HEK293T (cell line): Measurements from ENCODE around the gene AP5Z1.

ENCODE experiments used
- ARNT ChIP-seq: fragments of 450-650 bp; IDR thresholded peaks from 2 replicates; pipeline ENCODE4 v1.6.1; 2017; ENCODE audit warnings: mild to moderate bottlenecking
- BHLHE40 ChIP-seq: fragments of 450-650 bp; IDR thresholded peaks from 2 replicates; pipeline ENCODE4 v1.6.1; 2016; ENCODE audit warnings: mild to moderate bottlenecking, moderate library complexity, borderline replicate concordance
- ELF4 ChIP-seq: fragments of 450-650 bp; IDR thresholded peaks from 2 replicates; pipeline ENCODE4 v1.6.1; 2017; ENCODE audit warnings: antibody characterized with exemption
- FOXA1 ChIP-seq: fragments of 450-650 bp; IDR thresholded peaks from 2 replicates; pipeline ENCODE4 v1.6.1; 2016; ENCODE audit warnings: mild to moderate bottlenecking
- FOXK2 ChIP-seq: fragments of 450-650 bp; IDR thresholded peaks from 2 replicates; pipeline ENCODE4 v1.6.1; 2016; ENCODE audit warnings: mild to moderate bottlenecking
- FOXM1 ChIP-seq: fragments of 450-650 bp; IDR thresholded peaks from 2 replicates; pipeline ENCODE4 v1.6.1; 2017; ENCODE audit warnings: mild to moderate bottlenecking, borderline replicate concordance
- HDGF ChIP-seq: fragments of 450-650 bp; IDR thresholded peaks from 2 replicates; pipeline ENCODE4 v1.6.1; 2017; ENCODE audit warnings: antibody characterized with exemption, borderline replicate concordance
- LEF1 ChIP-seq: fragments of 450-650 bp; IDR thresholded peaks from 2 replicates; pipeline ENCODE4 v1.6.1; 2017; ENCODE audit warnings: mild to moderate bottlenecking, borderline replicate concordance
- NFRKB ChIP-seq: fragments of 450-650 bp; IDR thresholded peaks from 2 replicates; pipeline ENCODE4 v1.6.1; 2016; ENCODE audit warnings: mild to moderate bottlenecking, moderate library complexity
- SP1 ChIP-seq: fragments of 450-650 bp; IDR thresholded peaks from 2 replicates; pipeline ENCODE4 v1.6.1; 2017
- SUZ12 ChIP-seq: fragments of 450-650 bp; IDR thresholded peaks from 2 replicates; pipeline ENCODE4 v1.6.1; 2016; ENCODE audit warnings: mild to moderate bottlenecking
- TARDBP ChIP-seq: fragments of 450-650 bp; IDR thresholded peaks from 2 replicates; pipeline ENCODE4 v1.6.1; 2016
- ZNF384 ChIP-seq: fragments of 450-650 bp; IDR thresholded peaks from 2 replicates; pipeline ENCODE4 v1.6.1; 2016
- TF ChIP-seq, protein P1 (sequence below): fragments of 450-650 bp; IDR thresholded peaks from 2 replicates; pipeline ENCODE4 v1.6.1; 2016

DNA sequence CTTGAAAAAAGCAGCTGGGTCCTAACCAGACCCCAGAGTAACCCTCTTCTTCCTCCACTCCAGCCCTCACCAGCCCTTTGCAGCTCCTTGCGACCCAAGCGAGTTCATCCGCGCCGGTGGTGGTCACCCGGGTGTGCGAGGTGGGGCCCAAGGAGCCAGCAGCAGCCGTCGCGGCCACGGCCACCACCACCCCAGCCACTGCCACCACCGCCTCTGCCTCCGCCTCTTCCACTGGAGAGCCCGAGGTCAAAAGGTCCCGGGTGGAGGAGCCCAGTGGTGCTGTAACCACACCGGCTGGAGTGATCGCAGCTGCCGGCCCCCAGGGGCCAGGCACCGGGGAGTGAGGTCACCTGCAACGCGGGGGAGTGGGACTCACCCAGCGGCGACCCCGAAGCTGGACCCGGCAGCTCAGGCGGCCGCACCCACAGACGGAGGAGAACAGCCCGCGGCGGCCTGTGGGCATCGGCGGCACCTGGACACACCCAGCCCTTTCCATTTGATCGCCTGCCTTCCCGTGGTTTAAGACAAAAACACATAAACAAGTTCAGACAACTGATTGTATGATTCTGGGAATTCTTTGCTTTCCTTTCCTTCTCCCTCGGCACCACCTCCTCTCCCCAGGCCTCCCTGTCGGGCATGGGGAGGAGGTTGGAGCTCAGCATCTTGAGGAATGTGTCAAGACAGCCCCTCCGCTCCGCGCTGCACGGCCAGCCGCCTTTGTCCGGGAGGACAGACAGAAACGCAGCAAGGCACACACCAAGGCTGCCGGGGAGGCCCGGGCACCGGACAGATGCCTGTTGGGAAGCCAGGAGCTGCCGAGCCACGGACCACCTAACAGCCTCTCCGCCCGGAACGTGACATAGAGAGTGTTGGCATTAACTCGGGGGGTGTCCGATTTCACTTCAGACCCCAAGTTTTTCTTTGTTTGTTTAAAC is 13.0 kb upstream of the AP5Z1 start:
- TF ChIP-seq SP1 (no peak), ARNT (no peak), ZNF384 (no peak), ELF4 (no peak), BHLHE40 (no peak), FOXM1 (no peak), FOXK2 (no peak), LEF1 (no peak), NFRKB (no peak), FOXA1 (no peak), SUZ12 (no peak), TARDBP (no peak), HDGF (no peak)
- TF ChIP-seq, protein P1, sequence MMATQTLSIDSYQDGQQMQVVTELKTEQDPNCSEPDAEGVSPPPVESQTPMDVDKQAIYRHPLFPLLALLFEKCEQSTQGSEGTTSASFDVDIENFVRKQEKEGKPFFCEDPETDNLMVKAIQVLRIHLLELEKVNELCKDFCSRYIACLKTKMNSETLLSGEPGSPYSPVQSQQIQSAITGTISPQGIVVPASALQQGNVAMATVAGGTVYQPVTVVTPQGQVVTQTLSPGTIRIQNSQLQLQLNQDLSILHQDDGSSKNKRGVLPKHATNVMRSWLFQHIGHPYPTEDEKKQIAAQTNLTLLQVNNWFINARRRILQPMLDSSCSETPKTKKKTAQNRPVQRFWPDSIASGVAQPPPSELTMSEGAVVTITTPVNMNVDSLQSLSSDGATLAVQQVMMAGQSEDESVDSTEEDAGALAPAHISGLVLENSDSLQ, result no peak
